Stimulated activated CD4-positive, alpha-beta T cell treated with anti-CD3 and anti-CD28 coated beads, Interleukin-1b, Interleukin-23, amount 100 ng/mL, for 24 hours (primary cell): ENCODE results near the gene LYRM9.
"Not testable (repeated sequence)": the region's sequence is repeated elsewhere in the genome, so short reads cannot be mapped to it uniquely, and the experiment has no call there.

Experiments
- DNase-seq, 4 experiments: peaks; one replicate each; pipeline ENCODE4 v3.0.0-alpha.2; 2020; ENCODE audit warnings: low read depth in 4 of 4, low spot score in 1 of 4

The LYRM9 gene

DNA sequence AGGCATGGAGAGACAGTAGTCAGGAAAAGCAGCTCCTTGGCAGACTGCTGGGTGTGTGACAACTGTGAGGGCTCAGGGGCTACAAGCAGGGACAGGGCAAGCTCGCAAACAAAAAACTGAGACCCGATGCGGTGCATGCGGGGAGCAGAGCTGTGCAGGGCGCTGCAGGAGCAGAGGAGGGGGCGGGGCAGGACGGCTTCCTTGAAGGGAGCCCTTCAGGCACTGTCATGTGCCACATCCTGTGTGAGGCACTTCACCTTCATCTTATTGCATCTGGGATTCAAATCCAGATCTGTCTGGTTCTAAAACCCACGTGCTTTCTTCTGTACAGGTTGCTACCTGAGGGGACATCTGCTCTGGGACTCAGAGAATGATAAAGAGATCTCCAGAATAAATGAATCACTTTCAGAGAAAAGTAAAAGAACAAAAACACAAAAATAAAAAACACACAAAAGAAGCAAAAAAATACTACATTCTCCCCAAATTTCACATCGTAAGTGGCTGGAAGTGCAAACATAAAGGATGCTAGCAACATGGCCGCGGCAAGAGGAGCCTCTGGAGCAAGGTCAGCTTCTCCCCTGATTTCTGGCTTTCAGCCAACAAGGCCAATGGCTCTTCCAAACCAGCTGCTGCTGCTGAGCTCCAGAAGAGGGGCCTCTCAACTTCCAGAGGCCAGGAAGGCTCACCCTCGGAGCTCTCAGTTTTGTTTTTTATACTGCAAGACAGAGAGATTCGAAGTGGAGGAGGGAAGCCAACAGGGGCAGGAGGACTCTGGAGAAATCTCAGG, 14.2 kb downstream of the LYRM9 start:
- DNase-seq: peak in 2 of 4 experiments; percentile 13 to 43

DNA sequence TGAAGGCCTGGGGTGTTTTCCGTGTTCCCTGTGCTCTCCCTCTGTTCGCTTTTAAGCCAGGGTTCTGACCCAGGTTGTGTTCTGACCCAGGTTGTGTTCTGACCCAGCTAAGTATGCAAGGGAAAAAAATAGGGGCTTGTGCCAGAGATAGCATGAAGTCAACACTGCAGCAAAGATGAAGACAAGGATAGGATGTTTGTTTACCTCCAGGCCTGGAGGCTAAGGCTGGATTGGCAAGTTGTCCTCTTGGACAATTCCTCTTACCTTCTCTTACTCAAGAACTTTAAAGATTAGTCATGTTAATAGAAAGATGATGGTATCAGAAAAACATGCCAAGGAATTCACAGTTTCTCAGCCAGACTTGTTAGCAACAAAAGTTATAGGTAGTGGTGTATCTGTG, 19.4 kb downstream of the LYRM9 start:
- DNase-seq: no peak

DNA sequence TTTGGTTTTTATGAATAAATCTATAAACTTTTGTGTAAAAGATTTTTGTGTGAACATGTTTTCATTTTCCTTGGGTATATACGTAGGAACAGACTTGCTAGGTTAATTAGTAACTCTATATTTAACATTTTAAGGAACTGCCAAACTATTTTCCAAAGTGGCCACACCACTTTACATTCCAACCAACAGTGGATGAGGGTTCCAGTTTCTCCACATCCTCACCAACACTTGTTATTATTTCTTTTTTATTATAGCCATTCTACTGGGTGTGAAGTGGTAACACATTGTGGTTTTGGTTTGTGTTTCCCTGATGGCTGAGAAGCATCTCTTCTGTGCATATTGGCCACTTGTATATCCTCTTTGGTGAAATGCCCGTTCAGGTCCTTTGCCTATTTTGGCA, 20.0 kb downstream of the LYRM9 start:
- no peak for DNase-seq

DNA sequence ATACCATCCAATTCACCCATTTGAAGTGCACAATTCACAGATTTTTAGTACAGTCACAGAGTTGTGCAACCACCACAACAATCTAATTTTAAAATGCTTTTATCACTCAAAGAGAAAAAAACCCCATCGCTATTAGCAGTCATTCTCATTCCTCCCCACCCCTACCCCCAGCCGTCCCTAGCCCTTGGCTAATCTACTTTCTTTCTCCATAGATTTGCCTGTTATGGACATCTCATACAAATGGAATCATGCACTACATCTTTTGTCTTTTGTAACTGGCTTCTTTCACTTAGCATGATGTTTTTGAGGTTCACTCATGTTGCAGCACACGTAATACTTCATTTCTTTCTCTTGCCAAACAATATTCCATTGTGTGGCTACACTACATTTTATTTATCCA, 20.4 kb downstream of the LYRM9 start:
- DNase-seq: no peak

DNA sequence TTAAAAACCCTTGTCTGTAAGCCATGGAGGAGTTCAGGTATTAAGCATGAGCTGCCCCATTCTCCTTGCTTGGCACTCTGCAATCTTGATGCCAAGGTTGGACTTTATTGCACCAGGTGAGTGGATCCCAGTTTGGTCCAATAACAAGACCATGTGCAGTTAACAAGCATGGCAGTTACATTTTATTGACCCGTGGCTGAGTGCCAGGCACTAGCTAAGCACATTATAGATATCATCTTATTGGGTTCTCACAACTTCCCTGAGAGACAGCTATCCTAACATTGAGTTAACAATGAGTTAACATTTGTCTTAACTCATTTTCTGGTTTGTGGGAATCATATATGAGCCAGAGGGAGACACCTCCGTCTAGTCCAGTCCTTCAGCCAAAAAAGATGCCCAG, 21.8 kb downstream of the LYRM9 start:
- DNase-seq: no peak

DNA sequence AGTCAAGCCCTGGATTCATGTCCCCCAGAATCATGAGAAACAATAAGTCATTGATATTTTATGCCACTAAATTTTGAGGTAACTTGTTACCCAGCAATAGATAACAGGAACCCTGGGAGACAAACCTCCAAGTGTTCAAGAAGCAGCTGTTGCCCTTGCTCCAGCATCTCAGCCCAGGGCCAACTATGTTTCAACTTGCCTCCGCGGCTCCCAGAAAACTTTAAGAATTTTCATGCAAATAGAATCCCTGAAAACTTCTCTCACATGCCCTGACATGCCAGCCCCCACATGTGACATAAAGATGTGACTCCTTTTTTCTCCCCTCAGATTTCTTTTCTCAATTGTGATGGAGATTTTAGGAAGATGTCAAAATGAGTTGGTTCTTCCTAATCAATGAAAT, 22.8 kb downstream of the LYRM9 start:
- no peak for DNase-seq

DNA sequence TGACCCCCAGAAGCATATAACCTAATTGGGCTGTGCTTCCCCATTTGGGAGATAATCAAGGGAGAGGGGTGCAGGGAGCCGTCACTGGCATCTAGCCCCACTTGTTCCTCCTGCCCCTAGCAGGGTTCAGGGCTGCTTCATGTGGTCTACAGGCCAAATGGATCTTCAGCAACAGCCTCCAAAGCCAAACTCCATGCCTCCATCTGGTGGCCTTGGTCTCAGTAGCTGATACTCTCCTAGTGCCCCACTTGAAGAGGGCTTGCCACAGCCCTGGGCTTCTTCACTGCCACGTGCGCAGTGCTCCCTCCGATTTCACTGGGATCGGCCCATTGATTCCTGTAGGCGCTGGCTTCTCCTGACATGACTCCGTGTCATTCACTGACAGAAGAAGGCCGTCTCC, 24.6 kb downstream of the LYRM9 start:
- DNase-seq: no peak

DNA sequence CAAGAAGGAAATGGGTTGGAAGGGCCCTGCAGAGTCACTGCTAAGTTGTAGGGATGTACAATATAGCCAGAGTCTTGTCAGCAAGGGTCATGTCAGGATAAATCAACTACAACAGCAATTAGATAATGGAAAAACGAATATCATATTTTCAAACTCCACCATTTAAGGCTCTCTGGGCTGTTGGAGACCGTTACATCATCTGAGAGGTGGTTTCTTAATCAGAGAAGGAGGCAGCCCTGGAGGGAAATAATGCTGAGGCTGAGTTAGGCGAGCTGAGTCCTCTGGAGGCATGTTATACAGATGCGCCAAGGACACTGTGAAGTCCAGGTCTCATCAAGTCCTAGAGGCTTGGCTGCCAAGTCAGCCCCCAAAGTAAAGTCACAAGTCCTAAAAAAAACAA, 30.3 kb downstream of the LYRM9 start:
- no peak for DNase-seq

DNA sequence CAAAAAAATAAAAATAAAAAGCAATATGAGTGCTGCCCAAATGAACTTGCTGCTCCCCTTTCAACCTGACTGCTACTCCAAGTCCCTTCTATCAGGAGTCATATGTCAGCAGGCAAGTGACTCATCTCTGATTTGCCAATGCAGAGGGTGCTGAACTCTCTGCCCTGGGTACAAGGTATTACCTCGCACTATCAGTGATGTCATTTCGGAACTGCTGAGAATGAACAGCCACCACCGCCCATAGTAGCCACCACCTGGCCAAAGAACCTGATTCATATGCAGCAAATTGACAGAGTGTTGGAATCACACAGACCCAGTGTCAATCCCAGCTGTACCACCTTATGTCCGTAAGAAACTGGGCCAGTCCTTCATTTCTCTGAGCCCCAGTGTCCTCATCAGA, 31.2 kb downstream of the LYRM9 start:
- no peak for DNase-seq

DNA sequence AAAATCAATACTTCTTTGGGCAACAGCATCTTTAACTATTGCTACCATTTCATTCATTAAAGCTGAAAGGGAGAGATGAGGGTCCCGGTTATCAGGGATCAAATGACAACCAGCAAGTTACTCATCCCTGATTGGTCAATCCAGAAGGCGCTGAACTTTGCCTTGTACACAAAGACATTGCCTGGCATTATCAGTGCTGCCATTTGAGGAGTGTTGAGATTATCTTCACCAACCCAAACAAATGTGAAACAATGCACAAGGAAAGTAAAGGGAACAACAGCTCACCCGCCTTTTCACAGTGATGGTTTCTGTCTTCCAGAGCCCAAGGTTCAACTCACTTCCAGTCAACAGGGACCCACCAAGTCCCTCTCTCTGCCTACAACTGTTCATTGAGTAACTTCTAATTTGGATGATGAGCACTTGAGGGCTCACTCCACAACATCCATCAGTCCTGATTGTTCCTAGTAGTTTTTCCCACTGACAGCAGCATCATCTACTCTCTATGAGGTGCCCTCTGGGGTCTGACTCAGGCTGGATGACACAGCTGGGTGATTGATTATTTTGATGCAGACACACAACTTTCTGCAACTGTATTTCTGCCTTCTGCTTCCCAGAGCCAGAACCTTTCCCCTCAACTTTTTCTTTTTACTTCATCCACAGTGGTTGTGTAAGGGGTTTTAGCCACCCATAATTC, 32.0 kb downstream of the LYRM9 start:
- no peak for DNase-seq

DNA sequence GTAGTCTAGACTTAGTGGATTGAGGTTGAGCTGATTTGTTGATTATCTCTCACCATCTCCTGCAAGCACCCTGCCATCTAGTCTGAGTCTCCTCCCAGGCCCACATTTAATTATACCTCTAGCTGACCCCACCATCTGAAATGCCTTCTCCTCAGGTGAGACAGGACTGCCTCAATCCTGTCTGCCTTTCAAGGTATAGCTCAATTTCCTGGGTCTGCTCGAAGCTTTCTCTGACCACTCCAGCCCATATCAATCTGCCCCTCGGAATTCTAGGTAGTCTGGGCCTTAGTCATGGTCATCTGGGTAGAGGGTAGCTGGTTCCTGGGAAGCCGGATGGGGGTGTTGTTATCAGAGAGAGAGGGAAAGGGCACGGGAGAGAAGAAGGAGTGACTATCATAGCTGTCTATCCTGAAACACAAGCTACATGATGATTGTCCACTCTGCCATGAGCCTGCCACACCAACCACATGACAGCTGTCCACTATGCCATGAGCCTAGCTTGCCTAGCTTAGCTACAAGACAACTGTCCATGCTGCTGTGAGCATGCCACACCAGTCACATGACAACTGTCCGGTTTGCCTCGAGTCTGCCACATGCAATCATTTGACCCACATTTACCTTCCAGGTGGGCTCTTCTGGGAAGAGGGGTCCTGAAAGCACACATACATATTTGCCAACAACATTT, 34.4 kb downstream of the LYRM9 start:
- DNase-seq: no peak

DNA sequence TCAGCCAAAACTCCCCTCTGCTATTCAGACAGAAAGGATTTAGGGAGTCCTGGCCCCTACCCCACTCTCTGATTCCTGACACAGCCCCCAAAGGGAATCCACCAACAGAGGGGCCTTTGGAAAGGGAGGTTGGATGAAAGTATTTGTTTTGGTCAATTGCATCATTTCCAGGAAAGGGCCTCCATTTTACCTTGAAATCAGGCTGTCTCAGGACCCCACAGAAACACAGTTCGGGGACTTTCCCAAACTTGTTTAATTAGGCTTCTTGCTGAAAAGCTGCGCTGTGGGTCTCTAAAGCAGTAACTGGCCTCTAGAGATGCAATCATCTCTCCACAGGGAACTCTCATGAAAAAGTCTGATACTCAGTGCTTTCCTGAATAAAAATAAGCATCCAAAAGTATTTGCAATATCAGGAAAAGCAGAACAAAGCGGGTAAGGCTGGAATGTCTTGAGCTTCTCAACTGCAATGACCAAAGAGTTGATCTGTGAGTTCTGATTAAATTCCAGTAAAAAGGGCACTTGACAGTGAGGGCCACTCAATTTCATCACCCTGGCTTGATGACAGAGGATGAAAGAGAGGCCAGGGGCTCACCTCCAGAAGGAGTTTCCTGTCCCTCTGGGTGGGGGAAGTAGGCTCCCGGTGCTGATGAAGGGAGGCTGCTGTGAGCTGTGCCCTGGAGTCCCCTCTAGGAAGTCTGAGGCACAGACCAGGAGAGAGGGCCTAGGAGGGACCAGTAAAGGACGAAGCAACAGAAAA, 36.3 kb downstream of the LYRM9 start:
- DNase-seq: no peak

DNA sequence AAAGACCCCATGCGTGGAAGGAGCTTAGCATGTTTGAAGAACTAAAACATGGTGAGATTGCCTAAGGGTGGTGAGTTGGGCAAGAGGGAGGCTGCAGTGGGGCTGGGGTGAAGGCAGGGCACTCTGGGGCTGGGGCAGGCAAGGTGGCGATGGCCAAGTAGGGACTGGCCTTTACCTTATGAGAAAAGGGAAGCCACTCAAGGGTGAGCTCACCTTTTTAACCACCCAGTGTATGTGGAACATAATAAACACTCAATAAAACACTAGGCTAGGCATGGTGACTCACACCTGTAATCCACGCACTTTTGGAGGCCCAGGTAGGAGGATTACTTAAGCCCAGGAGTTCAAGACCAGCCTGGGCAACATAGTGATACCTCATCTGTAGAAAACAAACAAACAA, 37.7 kb downstream of the LYRM9 start:
- DNase-seq: no peak

DNA sequence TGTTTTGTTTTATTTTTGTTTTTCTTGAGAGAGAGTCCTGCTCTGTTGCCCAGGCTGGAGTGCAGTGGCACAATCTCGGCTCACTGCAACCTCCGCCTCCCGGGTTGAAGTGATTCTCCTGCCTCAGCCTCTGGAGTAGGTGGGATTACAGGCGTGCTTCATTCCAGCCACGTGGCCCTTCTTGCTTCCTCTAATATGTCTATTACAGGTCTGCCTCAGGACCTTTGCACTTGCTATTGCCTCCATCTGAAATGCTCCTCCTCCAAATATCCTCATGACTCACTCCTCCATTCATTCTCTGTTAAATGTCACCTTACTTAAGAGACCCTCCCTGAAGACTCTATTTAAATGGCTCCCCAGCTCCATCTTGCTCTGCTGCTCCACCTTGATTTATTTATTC, 39.0 kb downstream of the LYRM9 start:
- DNase-seq: no peak

DNA sequence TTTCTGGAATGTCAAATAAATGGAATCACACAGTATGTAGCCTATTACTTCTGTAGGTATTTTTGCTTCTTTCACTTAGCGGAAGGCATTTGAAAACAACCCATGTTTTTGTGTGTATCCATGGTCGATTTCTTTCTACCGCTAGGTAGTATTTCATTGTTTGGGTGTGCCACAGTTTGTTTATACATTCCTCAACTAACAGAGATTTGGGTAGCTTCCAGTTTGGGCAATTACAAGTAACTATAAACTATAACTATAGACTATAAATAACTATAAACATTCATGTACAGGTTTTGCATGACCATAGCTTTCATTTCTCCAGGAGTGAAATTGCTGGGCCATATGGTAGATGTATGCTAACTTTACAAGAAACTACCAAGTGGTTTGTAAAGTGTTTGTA, 40.1 kb downstream of the LYRM9 start:
- no peak for DNase-seq

DNA sequence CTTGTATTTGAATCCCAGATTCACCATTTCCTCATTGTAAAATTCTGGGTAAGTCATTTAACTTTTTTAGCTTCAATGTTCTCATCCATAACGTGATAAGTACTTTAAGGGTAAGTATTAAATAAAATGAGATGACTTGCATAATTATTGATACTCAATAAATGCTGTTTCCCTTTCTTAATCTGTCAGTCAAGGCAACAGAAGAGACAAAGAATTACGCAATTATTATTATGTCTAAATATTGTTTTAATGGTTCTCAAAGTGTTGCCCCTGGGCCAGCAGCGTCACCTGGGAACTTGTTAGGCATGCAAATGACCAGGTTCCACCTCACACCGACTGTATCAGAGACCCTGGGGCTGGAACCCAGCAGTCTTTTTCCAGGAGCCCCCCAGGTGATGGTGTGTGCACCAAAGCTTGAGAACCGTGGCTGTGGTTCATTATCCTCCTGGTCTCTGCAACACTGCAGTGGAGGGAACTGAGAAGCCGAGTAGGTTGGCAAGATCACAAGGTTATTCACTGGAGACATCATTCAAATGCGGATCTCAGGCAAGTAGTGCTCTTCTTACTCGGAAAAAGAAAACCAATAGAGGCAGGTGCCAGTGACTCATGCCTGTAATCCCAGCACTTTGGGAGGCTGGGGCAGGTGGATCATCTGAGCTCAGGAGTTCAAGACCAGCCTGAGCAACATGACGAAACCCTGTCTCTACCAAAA, 43.5 kb downstream of the LYRM9 start:
- no peak for DNase-seq

DNA sequence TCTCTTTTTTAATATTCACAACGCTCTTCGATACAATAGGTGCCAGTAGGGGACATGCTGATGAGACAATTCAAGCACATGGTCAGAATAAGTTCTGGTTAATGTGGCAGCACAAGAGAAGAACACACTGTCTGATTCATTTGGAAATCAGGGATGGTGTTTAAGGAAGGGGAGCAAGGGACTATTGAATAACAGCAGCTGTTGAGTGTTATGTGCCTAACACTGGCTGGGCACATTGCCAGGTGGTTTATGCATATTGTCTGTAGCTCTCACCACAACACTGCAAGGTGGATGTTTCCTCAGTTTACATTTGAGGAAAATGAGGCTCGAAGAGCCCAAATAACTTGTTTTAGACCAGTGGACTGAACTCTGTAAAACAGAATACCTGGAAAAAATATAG, 44.2 kb downstream of the LYRM9 start:
- no peak for DNase-seq

DNA sequence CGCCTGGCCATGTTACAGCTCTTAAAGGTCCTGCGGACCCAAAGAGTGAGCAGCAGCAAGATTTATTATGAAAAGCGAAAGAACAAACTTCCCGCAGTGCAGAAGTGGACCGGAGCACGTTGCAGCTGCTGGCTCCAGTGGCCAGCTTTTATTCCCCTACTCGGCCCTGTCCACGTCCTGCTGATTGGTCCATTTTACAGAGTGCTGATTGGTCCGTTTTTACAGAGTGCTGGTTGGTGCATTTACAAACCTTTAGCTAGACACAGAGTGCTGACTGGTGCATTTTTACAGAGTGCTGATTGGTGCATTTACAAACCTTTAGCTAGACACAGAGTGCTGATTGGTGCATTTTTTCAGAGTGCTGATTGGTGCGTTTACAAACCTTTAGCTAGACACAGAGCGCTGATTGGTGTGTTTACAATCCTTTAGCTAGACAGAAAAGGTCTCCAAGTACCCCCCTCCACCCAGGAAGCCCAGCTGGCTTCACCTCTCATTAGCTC, 46.3 kb downstream of the LYRM9 start:
- not testable (repeated sequence) for DNase-seq

DNA sequence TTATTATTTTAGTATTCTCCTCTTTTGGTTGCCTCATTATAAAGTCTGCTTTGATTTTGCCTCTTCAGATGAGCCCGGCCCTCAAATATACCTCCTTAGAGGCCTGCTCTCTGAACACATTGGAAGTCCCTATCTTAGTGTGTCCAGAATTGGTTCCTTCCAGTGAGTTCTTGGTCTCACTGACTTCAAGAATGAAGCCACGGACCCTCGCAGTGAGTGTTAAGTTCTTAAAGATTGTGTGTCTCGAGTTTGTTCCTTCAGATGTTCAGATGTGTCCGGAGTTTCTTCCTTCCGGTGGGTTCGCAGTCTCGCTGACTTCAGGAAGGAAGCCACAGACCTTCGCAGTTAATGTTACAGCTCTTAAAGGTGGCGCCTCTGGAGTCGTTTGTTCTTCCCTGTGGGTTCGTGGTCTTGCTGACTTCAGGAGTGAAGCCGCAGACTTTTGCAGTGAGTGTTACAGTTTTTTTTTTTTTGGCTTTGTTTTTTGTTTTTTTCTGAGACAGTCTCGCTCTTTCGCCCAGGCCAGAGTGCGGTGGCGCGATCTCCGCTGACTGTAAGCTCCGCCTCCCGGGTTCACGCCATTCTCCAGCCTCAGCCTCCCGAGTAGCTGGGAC, 47.0 kb downstream of the LYRM9 start:
- DNase-seq: peak in 1 of 4 experiments; percentile 4
